ENCODE data around the gene TTC29. TPM values are rescaled to one million over a fixed set of nuclear protein-coding genes. Genes with fewer than 3 reads are reported as not detected.

Gene TTC29
- total RNA-seq (2014; rRNA removed; shearing (Covaris generic)) (not detected in 2 replicates), polyA plus RNA-seq (2016; fragmentation: Nextera tagmentation; extraction: Ambion mirVana) (not detected in 2 replicates)

- Histone ChIP-seq H3K36me3 (ENCODE audit: low read depth) (no peaks in the 10 kb centered on the region), H3K27me3 (replicated peaks; ENCODE audit: insufficient read depth) (0 out of 2 replicates have a peak, but pooled peaks cover 5% of the 10 kb centered on the region), H3K4me2 (ENCODE audit: unreplicated experiment) (peak within 1 kb of the TSS; percentile 91), H3K4me1 (ENCODE audit: insufficient read depth) (0 out of 2 replicates have a peak, but pooled peaks cover 3% of the 10 kb centered on the region), H3K27ac (no peak within 1 kb of the TSS), H2AFZ (peak within 1 kb of the TSS; percentile 86), H4K20me1 (ENCODE audit: insufficient read depth) (no peaks in the 10 kb centered on the region), H3F3A (ENCODE audit: insufficient read depth) (no peaks in the 10 kb centered on the region; the same call in 1 of the 2 replicates), H3K9me3 (ENCODE audit: low read depth) (no peaks in the 10 kb centered on the region), H3K4me3 (peak within 1 kb of the TSS; percentile 78), H3K79me2 (ENCODE audit: insufficient read depth) (no peaks in the 10 kb centered on the region), H3K9ac (peak within 1 kb of the TSS; percentile 26; the same call in 1 of the 2 replicates), H3K9me2 (ENCODE audit: insufficient read depth) (no peaks in the 10 kb centered on the region)
- peak; percentile 96 for DNase-seq
- whole genome bisulfite sequencing, 2 experiments (ENCODE audit: low coverage in 1 of 2, low lambda C conversion rate in 2 of 2, missing lambda C conversion rate in 2 of 2) = 2 to 4% methylated on average over 34 to 39 of the region's 39 CpGs
- TF ChIP-seq EZH2phosphoT487 (IDR thresholded peaks at IDR 0.05; ENCODE audit: insufficient read depth, low read depth) = no peak
- TF ChIP-seq EZH2 (IDR thresholded peaks at IDR 0.05; ENCODE audit: insufficient read depth, poor library complexity, severe bottlenecking) = no peak
- in situ Hi-C loops (cut with MboI) = no loop called here
These were observed at the start of gene TTC29 for GRCh38 chr4:146945556-146946374. Gene TTC29, minus strand, starts transcription at chr4:146945864. Its CDS starts 5,969 bp downstream, at chr4:146939895.

GRCh38 chr4:146981651-146982050 lies 36.0 kb upstream of the TTC29 start:
- Histone ChIP-seq H3K9me3 (ENCODE audit: low read depth) (no peaks in the 10 kb centered on the region), H3K9ac (no peak overlapping the region), H3K27ac (no peak overlapping the region), H3K9me2 (ENCODE audit: insufficient read depth) (no peaks in the 10 kb centered on the region), H3K4me1 (ENCODE audit: insufficient read depth) (peaks cover 9% of the 10 kb centered on the region), H3K4me3 (no peak overlapping the region), H3K27me3 (replicated peaks; ENCODE audit: insufficient read depth) (no peaks in the 10 kb centered on the region), H3F3A (ENCODE audit: insufficient read depth) (peaks cover 7% of the 10 kb centered on the region; the same call in 1 of the 2 replicates), H3K79me2 (ENCODE audit: insufficient read depth) (no peaks in the 10 kb centered on the region), H3K4me2 (ENCODE audit: unreplicated experiment) (no peak overlapping the region), H3K36me3 (ENCODE audit: low read depth) (no peaks in the 10 kb centered on the region), H2AFZ (peak overlapping the region; percentile 27), H4K20me1 (ENCODE audit: insufficient read depth) (no peaks in the 10 kb centered on the region)
- in situ Hi-C loops (cut with MboI) = no loop called here
- peak; percentile 34 for DNase-seq
- TF ChIP-seq EZH2phosphoT487 (IDR thresholded peaks at IDR 0.05; ENCODE audit: insufficient read depth, low read depth) (no peak), EZH2 (IDR thresholded peaks at IDR 0.05; ENCODE audit: insufficient read depth, poor library complexity, severe bottlenecking) (no peak)
- WGBS, 2 experiments (ENCODE audit: low coverage in 1 of 2, low lambda C conversion rate in 2 of 2, missing lambda C conversion rate in 2 of 2) = 32 to 37% methylated on average over 4 of the region's 4 CpGs

GRCh38 chr4:146978641-146979040 lies 33.0 kb upstream of the TTC29 start:
- no peak for TF ChIP-seq EZH2phosphoT487 (IDR thresholded peaks at IDR 0.05; ENCODE audit: insufficient read depth, low read depth)
- no peak for TF ChIP-seq EZH2 (IDR thresholded peaks at IDR 0.05; ENCODE audit: insufficient read depth, poor library complexity, severe bottlenecking)
- no peak for DNase-seq
- H3K9me3 ChIP-seq (ENCODE audit: low read depth) = no peaks in the 10 kb centered on the region
- peaks cover 9% of the 10 kb centered on the region for H3K4me1 ChIP-seq (ENCODE audit: insufficient read depth)
- no peaks in the 10 kb centered on the region for H3K27me3 ChIP-seq (replicated peaks; ENCODE audit: insufficient read depth)
- H3K79me2 ChIP-seq (ENCODE audit: insufficient read depth) = no peaks in the 10 kb centered on the region
- in situ Hi-C loops (cut with MboI) = no loop called here
- 27 to 33% methylated on average over 4 of the region's 4 CpGs for WGBS, 2 experiments (ENCODE audit: low coverage in 1 of 2, low lambda C conversion rate in 2 of 2, missing lambda C conversion rate in 2 of 2)
- H2AFZ ChIP-seq = no peak overlapping the region
- H3K4me2 ChIP-seq (ENCODE audit: unreplicated experiment) = no peak overlapping the region
- H3K36me3 ChIP-seq (ENCODE audit: low read depth) = no peaks in the 10 kb centered on the region
- no peak overlapping the region for H3K27ac ChIP-seq
- H3K4me3 ChIP-seq = no peak overlapping the region
- H3F3A ChIP-seq (ENCODE audit: insufficient read depth) = peaks cover 7% of the 10 kb centered on the region; the same call in 1 of the 2 replicates
- H3K9ac ChIP-seq = no peak overlapping the region
- H3K9me2 ChIP-seq (ENCODE audit: insufficient read depth) = no peaks in the 10 kb centered on the region
- no peaks in the 10 kb centered on the region for H4K20me1 ChIP-seq (ENCODE audit: insufficient read depth)

DNA sequence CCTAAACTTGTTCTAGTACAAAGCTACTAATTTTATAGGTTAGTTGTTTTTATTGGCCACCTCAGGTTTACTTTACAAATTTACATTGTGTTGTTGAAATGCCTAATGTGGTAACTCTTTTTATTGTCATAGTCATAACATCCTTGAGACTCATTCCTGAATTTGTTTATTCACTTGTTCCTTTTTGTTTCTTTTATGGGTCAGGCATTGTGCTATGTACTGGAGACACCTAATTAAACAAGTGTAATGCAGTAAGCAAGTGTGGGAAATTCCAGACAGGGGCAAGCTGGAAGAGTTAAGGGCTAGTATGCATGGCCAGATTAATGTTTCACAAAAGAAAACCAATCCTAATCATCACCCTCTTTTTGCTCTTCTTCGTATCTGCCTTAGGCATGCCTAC lies 30.5 kb upstream of the TTC29 start:
- Histone ChIP-seq H3K4me2 (ENCODE audit: unreplicated experiment) (no peak overlapping the region), H3K27me3 (replicated peaks; ENCODE audit: insufficient read depth) (no peaks in the 10 kb centered on the region), H3K9ac (no peak overlapping the region), H3K4me1 (ENCODE audit: insufficient read depth) (no peaks in the 10 kb centered on the region), H3K9me3 (ENCODE audit: low read depth) (no peaks in the 10 kb centered on the region), H3K27ac (no peak overlapping the region), H3K36me3 (ENCODE audit: low read depth) (no peaks in the 10 kb centered on the region), H3K4me3 (no peak overlapping the region), H4K20me1 (ENCODE audit: insufficient read depth) (no peaks in the 10 kb centered on the region), H2AFZ (no peak overlapping the region), H3K9me2 (ENCODE audit: insufficient read depth) (no peaks in the 10 kb centered on the region), H3K79me2 (ENCODE audit: insufficient read depth) (no peaks in the 10 kb centered on the region), H3F3A (ENCODE audit: insufficient read depth) (no peaks in the 10 kb centered on the region)
- WGBS, 2 experiments (ENCODE audit: low coverage in 1 of 2, low lambda C conversion rate in 2 of 2, missing lambda C conversion rate in 2 of 2) = 71 to 73% methylated on average over 1 of the region's 1 CpG
- in situ Hi-C loops (cut with MboI) = no loop called here
- DNase-seq = no peak
- TF ChIP-seq EZH2 (IDR thresholded peaks at IDR 0.05; ENCODE audit: insufficient read depth, poor library complexity, severe bottlenecking) (no peak), EZH2phosphoT487 (IDR thresholded peaks at IDR 0.05; ENCODE audit: insufficient read depth, low read depth) (no peak)

All from GM23248 (cell line).